ENCODE data around the gene SCUBE2.

DNA sequence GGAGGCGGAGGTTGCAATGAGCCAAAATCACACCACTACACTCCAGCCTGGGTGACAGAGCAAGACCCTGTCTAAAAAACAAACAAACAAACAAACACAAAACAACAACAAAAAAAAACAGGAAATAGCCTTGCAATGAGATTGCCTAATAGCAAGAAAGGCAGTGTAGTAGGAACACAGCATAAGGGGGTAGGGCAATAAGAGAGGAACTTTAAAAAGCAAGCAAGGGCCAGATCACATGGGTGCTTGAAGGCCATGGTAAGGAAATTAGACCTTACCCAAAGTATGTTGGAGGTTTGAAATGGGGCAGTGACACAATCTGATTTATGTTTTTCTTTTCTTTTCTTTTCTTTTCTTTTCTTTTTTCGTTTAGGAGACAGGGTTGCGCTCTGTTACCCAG is 52.9 kb downstream of the SCUBE2 start:
- TF ChIP-seq, protein P1, sequence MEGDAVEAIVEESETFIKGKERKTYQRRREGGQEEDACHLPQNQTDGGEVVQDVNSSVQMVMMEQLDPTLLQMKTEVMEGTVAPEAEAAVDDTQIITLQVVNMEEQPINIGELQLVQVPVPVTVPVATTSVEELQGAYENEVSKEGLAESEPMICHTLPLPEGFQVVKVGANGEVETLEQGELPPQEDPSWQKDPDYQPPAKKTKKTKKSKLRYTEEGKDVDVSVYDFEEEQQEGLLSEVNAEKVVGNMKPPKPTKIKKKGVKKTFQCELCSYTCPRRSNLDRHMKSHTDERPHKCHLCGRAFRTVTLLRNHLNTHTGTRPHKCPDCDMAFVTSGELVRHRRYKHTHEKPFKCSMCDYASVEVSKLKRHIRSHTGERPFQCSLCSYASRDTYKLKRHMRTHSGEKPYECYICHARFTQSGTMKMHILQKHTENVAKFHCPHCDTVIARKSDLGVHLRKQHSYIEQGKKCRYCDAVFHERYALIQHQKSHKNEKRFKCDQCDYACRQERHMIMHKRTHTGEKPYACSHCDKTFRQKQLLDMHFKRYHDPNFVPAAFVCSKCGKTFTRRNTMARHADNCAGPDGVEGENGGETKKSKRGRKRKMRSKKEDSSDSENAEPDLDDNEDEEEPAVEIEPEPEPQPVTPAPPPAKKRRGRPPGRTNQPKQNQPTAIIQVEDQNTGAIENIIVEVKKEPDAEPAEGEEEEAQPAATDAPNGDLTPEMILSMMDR (IDR thresholded peaks at IDR 0.05): no peak
- TF ChIP-seq POLR2A (IDR thresholded peaks at IDR 0.05): no peak

Data from Peyer's patch (tissue), 4 donors.